A673 (cell line): ENCODE measurements around the gene MRNIP. TPM values are rescaled to one million over a fixed set of nuclear protein-coding genes. Genes with fewer than 3 reads are reported as not detected.
A peak's percentile ranks its signal among the peaks of the same experiment; 100 is the strongest.

ENCODE experiments used
- BruUV-seq: library from RNA; stranded (reverse); fragments of 400-500 nt; replicated peaks from 2 replicates; lab custom pipeline; 2021; lab: Mats Ljungman, UMichigan
- CTCF ChIA-PET: fragments of 300-600 bp; sonication (Branson Sonifier 250); formaldehyde crosslinking; loops from one replicate; lab custom pipeline; 2022; ENCODE audit warnings: antibody characterized with exemption; lab: Charles Lee
- POLR2A ChIA-PET: fragments of 300-600 bp; sonication (Branson Sonifier 250); formaldehyde crosslinking; loops from one replicate; lab custom pipeline; 2022; ENCODE audit warnings: antibody characterized with exemption; ENCODE audit not compliant: low non-redundant PET; lab: Charles Lee
- DNase-seq: peaks from one replicate; pipeline ENCODE4 v3.0.0-alpha.2; 2015; ENCODE audit warnings: low spot score
- H3K27ac ChIP-seq: fragments of 200-600 bp; sonication (generic); 2 replicates; pipeline ENCODE4 v1.5.1; 2016; ENCODE audit warnings: mixed run types, low read depth, mild to moderate bottlenecking, mixed read lengths, antibody characterized with exemption, low read length; ENCODE audit not compliant: poor library complexity, severe bottlenecking
- H3K27me3 ChIP-seq: fragments of 200-600 bp; sonication (generic); replicated peaks from 2 replicates; pipeline ENCODE4 v1.6.1; 2017; ENCODE audit warnings: mixed run types, low read depth, mild to moderate bottlenecking, mixed read lengths, antibody characterized with exemption, low read length; ENCODE audit not compliant: insufficient read depth, poor library complexity
- H3K36me3 ChIP-seq: fragments of 200-600 bp; sonication (generic); 2 replicates; pipeline ENCODE4 v1.6.1; 2016; ENCODE audit warnings: mixed run types, mild to moderate bottlenecking, mixed read lengths, antibody characterized with exemption, low read length; ENCODE audit not compliant: insufficient read depth, poor library complexity, severe bottlenecking
- H3K4me1 ChIP-seq: fragments of 200-600 bp; sonication (generic); 2 replicates; pipeline ENCODE4 v1.6.1; 2017; ENCODE audit warnings: mixed run types, mild to moderate bottlenecking, mixed read lengths, antibody characterized with exemption, low read length; ENCODE audit not compliant: insufficient read depth, poor library complexity, severe bottlenecking
- H3K4me3 ChIP-seq: fragments of 200-600 bp; sonication (generic); 2 replicates; pipeline ENCODE4 v1.5.1; 2016; ENCODE audit warnings: low read depth, mixed run types, mild to moderate bottlenecking, mixed read lengths, low read length; ENCODE audit not compliant: poor library complexity, severe bottlenecking
- H3K9me3 ChIP-seq: fragments of 200-600 bp; sonication (generic); 2 replicates; pipeline ENCODE4 v1.6.1; 2016; ENCODE audit warnings: mixed run types, low read depth, mild to moderate bottlenecking, mixed read lengths, antibody characterized with exemption, low read length; ENCODE audit not compliant: poor library complexity, severe bottlenecking
- EZH2 ChIP-seq: fragments of 200-600 bp; sonication (generic); IDR thresholded peaks from 2 replicates; pipeline ENCODE4 v1.6.1; 2017; ENCODE audit warnings: borderline replicate concordance, low read depth, mild to moderate bottlenecking, mixed read lengths, antibody characterized with exemption, low read length; ENCODE audit not compliant: poor library complexity, severe bottlenecking
- intact Hi-C: fragments of 100-400 bp; cut with micrococcal nuclease; formaldehyde crosslinking; loops from one replicate; pipeline ENCODE4 v1.10.0; 2022; ENCODE audit not compliant: unreplicated experiment
- total RNA-seq: library from RNA; stranded (reverse); gene quantifications from 2 replicates; pipeline ENCODE4 v1.2.3, GENCODE V29; 2021
- TF ChIP-seq, protein P1 (sequence below): fragments of 300-800, 200-600 bp; sonication (generic); conservative IDR thresholded peaks from 2 replicates; pipeline ENCODE4 v1.5.1; 2017; ENCODE audit warnings: low read depth, mild to moderate bottlenecking, antibody characterized with exemption, low read length, moderate library complexity, mixed read lengths

The MRNIP gene
- total RNA-seq, 1 experiment from 2014 or later, result 31.3 TPM

GRCh38 chr5:179822059-179822432 is 36.6 kb downstream of the MRNIP start:
- H3K4me1 ChIP-seq, result peaks cover 16% of the 10 kb centered on the region
- CTCF ChIA-PET, result no interaction called here
- POLR2A ChIA-PET, result interaction anchor here (0.8 kb wide), 1 partner anchor 199 kb away, joined by 3 read pairs; the partner anchor contains the start of gene HNRNPH1
- H3K36me3 ChIP-seq, result peaks cover 36% of the 10 kb centered on the region
- H3K27me3 ChIP-seq, result no peaks in the 10 kb centered on the region
- H3K9me3 ChIP-seq, result no peaks in the 10 kb centered on the region
- DNase-seq, result no peak
- TSS peak; percentile 67 for BruUV-seq
- TF ChIP-seq, protein P1, sequence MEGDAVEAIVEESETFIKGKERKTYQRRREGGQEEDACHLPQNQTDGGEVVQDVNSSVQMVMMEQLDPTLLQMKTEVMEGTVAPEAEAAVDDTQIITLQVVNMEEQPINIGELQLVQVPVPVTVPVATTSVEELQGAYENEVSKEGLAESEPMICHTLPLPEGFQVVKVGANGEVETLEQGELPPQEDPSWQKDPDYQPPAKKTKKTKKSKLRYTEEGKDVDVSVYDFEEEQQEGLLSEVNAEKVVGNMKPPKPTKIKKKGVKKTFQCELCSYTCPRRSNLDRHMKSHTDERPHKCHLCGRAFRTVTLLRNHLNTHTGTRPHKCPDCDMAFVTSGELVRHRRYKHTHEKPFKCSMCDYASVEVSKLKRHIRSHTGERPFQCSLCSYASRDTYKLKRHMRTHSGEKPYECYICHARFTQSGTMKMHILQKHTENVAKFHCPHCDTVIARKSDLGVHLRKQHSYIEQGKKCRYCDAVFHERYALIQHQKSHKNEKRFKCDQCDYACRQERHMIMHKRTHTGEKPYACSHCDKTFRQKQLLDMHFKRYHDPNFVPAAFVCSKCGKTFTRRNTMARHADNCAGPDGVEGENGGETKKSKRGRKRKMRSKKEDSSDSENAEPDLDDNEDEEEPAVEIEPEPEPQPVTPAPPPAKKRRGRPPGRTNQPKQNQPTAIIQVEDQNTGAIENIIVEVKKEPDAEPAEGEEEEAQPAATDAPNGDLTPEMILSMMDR, result no peak
- TF ChIP-seq EZH2, result no peak
- H3K27ac ChIP-seq, result no peak overlapping the region
- intact Hi-C loops, result loop anchor here (5.0 kb wide), 1 partner anchor 85 kb away; the partner anchor contains the start of gene TBC1D9B
- peak overlapping the region; percentile 88 for H3K4me3 ChIP-seq

- CTCF ChIA-PET, result no interaction called here
- TF ChIP-seq, protein P1, result 0 out of 2 replicates have a peak, but pooled peaks have one; percentile 9
- no peak for TF ChIP-seq EZH2
- Histone ChIP-seq H3K27ac (peak overlapping the region; percentile 93), H3K9me3 (no peaks in the 10 kb centered on the region), H3K27me3 (no peaks in the 10 kb centered on the region), H3K4me1 (peaks cover 16% of the 10 kb centered on the region), H3K4me3 (peak overlapping the region; percentile 88), H3K36me3 (peaks cover 32% of the 10 kb centered on the region)
- intact Hi-C loops, result loop anchor here (5.0 kb wide), 1 partner anchor 86 kb away; the partner anchor contains the start of gene TBC1D9B
- DNase-seq, result peak; percentile 62
- no TSS peak for BruUV-seq
- POLR2A ChIA-PET, result interaction anchor here (0.8 kb wide), 1 partner anchor 198 kb away, joined by 3 read pairs; the partner anchor contains the start of gene HNRNPH1
Measured at GRCh38 chr5:179821298-179822058, 37.1 kb downstream of the MRNIP start.

DNA sequence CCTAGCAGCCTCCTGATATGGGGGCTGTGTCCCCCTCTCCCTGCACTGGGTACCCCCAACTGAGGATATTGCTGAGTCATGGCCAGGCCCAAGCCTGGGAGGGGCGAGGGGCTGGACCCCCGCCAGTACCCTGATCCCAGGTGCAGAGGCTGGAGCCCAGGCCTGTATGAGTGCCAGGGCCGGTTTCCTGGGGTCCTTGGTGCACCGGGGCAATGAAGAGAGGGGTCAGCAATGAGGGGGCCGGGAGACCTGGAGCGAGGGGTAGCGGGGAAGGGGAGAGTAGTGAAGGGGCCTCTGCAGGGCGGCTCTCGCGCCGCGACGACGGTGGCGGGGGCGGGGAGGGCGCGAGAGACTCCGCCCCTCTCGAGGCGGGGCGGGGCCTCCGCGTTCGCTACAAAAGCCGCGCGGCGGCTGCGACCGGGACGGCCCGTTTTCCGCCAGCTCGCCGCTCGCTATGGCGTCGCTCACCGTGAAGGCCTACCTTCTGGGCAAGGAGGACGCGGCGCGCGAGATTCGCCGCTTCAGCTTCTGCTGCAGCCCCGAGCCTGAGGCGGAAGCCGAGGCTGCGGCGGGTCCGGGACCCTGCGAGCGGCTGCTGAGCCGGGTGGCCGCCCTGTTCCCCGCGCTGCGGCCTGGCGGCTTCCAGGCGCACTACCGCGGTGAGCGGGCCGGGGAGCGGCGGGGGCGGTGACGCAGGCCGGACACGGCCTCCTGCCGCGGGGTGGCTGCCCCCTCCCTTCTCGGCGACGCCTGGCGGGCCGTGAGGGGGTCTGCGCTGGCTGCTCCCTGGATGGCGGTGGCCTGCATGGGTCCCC is 37.9 kb downstream of the MRNIP start, which contains the start of gene SQSTM1:
TSS of gene SQSTM1 (plus strand) at position 423 of the 815 bp plus-strand sequence. CDS start at position 455, 32 bp downstream.
- peaks cover 28% of the 10 kb centered on the region for H3K36me3 ChIP-seq
- H3K27ac ChIP-seq, result peak within 1 kb of the TSS; percentile 93
- TF ChIP-seq, protein P1, result no peak
- no peak for TF ChIP-seq EZH2
- peak within 1 kb of the TSS; percentile 88 for H3K4me3 ChIP-seq
- H3K4me1 ChIP-seq, result peaks cover 16% of the 10 kb centered on the region
- ChIA-PET CTCF (no interaction called here), POLR2A (no interaction called here)
- intact Hi-C loops, result loop anchor here (5.0 kb wide), 1 partner anchor 87 kb away; the partner anchor contains the start of gene TBC1D9B
- no peaks in the 10 kb centered on the region for H3K9me3 ChIP-seq
- BruUV-seq, result no TSS peak
- peak; percentile 78 for DNase-seq
- H3K27me3 ChIP-seq, result no peaks in the 10 kb centered on the region
